HUES64 (cell line): ENCODE results near the gene NSUN3. TPM values are rescaled to one million over a fixed set of nuclear protein-coding genes. Genes with fewer than 3 reads are reported as not detected.
A peak's percentile ranks its signal among the peaks of the same experiment; 100 is the strongest.
"Not testable (repeated sequence)": the region's sequence is repeated elsewhere in the genome, so short reads cannot be mapped to it uniquely, and the experiment has no call there.

Source experiments
- H3K27ac ChIP-seq: 2 replicates; pipeline ENCODE4 v1.7.0; 2013; ENCODE audit warnings: low read depth, low read length, inconsistent platforms
- H3K27me3 ChIP-seq: 2 replicates; pipeline ENCODE4 v1.6.1; 2013; ENCODE audit warnings: mild to moderate bottlenecking, low read length; ENCODE audit not compliant: insufficient read depth
- H3K36me3 ChIP-seq: 2 replicates; pipeline ENCODE4 v1.6.1; 2013; ENCODE audit warnings: mild to moderate bottlenecking, low read length; ENCODE audit not compliant: insufficient read depth
- H3K4me1 ChIP-seq: 2 replicates; pipeline ENCODE4 v1.6.1; 2013; ENCODE audit warnings: mild to moderate bottlenecking, low read length, moderate library complexity; ENCODE audit not compliant: insufficient read depth
- H3K4me3 ChIP-seq: 2 replicates; pipeline ENCODE4 v1.5.1; 2013; ENCODE audit warnings: mild to moderate bottlenecking, low read length, moderate library complexity
- H3K9ac ChIP-seq: 2 replicates; pipeline ENCODE4 v1.6.1; 2013; ENCODE audit warnings: mild to moderate bottlenecking, low read depth, low read length
- H3K9me3 ChIP-seq: 2 replicates; pipeline ENCODE4 v1.6.1; 2013; ENCODE audit warnings: low read depth, low read length; ENCODE audit not compliant: insufficient read depth
- WGBS: fragments of 150-250, 120-280 bp; methylation state at CpG from one replicate; pipeline ENCODE4 v1.1.7; 2013; ENCODE audit warnings: missing lambda C conversion rate; 5-methylcytosine and 5-hydroxymethylcytosine counted together
- polyA plus RNA-seq, 2 experiments: library from polyadenylated mRNA; stranded (reverse); fragments of 50-300 nt; gene quantifications; one replicate each; pipeline ENCODE4 v1.2.3, GENCODE V29; 2013

The NSUN3 gene
- 6.5 TPM for polyA plus RNA-seq (2013, experiment 1 of 2)
- 7.7 TPM for polyA plus RNA-seq (2013, experiment 2 of 2)

- peaks cover 4% of the 10 kb centered on the region for H3K4me1 ChIP-seq
- H3K4me3 ChIP-seq = peak within 1 kb of the TSS; percentile 94
- H3K27ac ChIP-seq = peak within 1 kb of the TSS; percentile 97
- peak within 1 kb of the TSS; percentile 99 for H3K9ac ChIP-seq
- H3K9me3 ChIP-seq = no peaks in the 10 kb centered on the region
- no peaks in the 10 kb centered on the region for H3K27me3 ChIP-seq
- peaks cover 8% of the 10 kb centered on the region; the same call in 1 of the 2 replicates for H3K36me3 ChIP-seq
- 1% methylated on average over 52 of the region's 52 CpGs for WGBS
Observed at GRCh38 chr3:94062513-94063404, at the start of gene NSUN3, which contains the start of gene DHFR2. Gene NSUN3, plus strand, starts transcription at chr3:94063061. Its CDS starts 66 bp downstream, at chr3:94063127. Gene DHFR2, minus strand, starts transcription at chr3:94062916. Its CDS starts 1,405 bp downstream, at chr3:94061511.

- Histone ChIP-seq H3K9me3 (no peaks in the 10 kb centered on the region), H3K9ac (no peak overlapping the region), H3K4me1 (no peaks in the 10 kb centered on the region), H3K4me3 (no peak overlapping the region), H3K27me3 (no peaks in the 10 kb centered on the region), H3K36me3 (no peaks in the 10 kb centered on the region), H3K27ac (no peak overlapping the region)
- no CpG with 5 or more reads among the region's 1 CpG for WGBS
Observed at GRCh38 chr3:94015025-94015424, 47.8 kb upstream of the NSUN3 start.

DNA sequence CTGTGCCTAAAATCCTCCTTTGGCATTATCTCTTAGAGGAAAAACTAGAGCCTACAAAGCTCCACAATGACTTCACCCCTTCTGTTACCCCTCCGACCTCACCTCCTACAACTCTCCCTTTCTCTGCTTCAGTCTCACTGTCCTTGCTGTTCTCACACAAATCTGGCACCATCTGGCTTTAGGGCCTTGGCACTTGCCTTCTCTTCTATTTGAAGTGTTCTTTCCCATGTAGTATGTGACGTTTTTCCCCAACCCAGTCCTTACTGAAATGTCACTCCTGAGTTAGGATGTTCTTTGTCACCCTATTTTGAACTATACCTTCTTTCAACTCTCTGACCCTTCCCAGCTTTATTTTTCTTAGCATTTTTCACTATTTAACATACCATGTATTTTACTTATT is 43.2 kb upstream of the NSUN3 start:
- H3K9me3 ChIP-seq = no peaks in the 10 kb centered on the region
- no peaks in the 10 kb centered on the region for H3K4me1 ChIP-seq
- H3K4me3 ChIP-seq = no peak overlapping the region
- H3K36me3 ChIP-seq = 0 out of 2 replicates have a peak, but pooled peaks cover 2% of the 10 kb centered on the region
- no peak overlapping the region for H3K9ac ChIP-seq
- WGBS = 87% methylated on average over 2 of the region's 2 CpGs
- no peak overlapping the region for H3K27ac ChIP-seq
- no peaks in the 10 kb centered on the region for H3K27me3 ChIP-seq

DNA sequence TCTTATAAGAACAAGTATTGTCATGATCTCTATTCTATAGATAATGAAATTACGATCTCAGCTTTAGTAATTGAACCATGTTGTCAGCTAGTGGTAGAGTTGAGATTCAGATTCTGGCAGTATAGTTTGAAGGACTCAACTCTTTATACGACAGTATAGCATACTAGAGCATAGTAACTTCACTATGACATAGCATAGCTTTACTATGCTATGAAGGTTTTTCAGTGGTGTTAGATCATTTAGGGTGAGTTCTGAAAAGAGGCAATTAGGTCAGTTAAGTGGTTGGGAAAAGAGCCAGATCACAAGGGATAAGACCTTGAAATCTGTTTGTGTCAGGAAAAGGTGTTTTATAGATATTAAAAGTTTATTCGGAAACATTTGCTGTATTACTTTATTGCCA is 42.6 kb upstream of the NSUN3 start:
- Histone ChIP-seq H3K36me3 (0 out of 2 replicates have a peak, but pooled peaks cover 2% of the 10 kb centered on the region), H3K27ac (no peak overlapping the region), H3K9ac (no peak overlapping the region), H3K27me3 (no peaks in the 10 kb centered on the region), H3K4me3 (no peak overlapping the region), H3K9me3 (no peaks in the 10 kb centered on the region), H3K4me1 (no peaks in the 10 kb centered on the region)
- WGBS = 100% methylated on average over 2 of the region's 3 CpGs

- Histone ChIP-seq H3K4me1 (peaks cover 7% of the 10 kb centered on the region; the same call in 1 of the 2 replicates), H3K27ac (no peak overlapping the region), H3K4me3 (no peak overlapping the region), H3K9me3 (no peaks in the 10 kb centered on the region), H3K36me3 (0 out of 2 replicates have a peak, but pooled peaks cover 2% of the 10 kb centered on the region), H3K27me3 (no peaks in the 10 kb centered on the region), H3K9ac (no peak overlapping the region)
- WGBS = 100% methylated on average over 2 of the region's 3 CpGs
Observed at GRCh38 chr3:94024385-94024784, 38.5 kb upstream of the NSUN3 start.

DNA sequence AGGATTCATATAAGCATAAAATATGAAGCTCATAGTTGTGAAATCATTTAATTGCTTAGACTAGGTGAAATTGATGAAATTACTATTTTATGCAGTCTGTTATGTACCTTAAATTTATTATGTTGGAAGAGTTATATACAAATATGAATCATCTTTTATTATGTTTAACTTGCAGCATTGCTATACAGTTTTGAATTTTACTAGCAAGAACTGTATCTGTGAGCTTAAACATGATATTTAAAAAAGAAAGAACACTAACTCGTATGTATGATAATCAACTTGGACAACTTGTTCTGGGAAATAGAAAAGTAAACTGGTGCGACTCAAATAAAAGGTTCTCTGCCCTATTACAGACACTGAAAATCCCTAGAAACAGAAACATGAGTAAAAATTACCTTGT is 36.2 kb upstream of the NSUN3 start:
- Histone ChIP-seq H3K36me3 (no peaks in the 10 kb centered on the region), H3K4me3 (no peak overlapping the region), H3K27ac (no peak overlapping the region), H3K27me3 (no peaks in the 10 kb centered on the region), H3K9me3 (no peaks in the 10 kb centered on the region), H3K9ac (no peak overlapping the region), H3K4me1 (peaks cover 7% of the 10 kb centered on the region; the same call in 1 of the 2 replicates)
- no CpG with 5 or more reads among the region's 2 CpGs for WGBS

- H3K27me3 ChIP-seq = no peaks in the 10 kb centered on the region
- peaks cover 7% of the 10 kb centered on the region; the same call in 1 of the 2 replicates for H3K4me1 ChIP-seq
- H3K9ac ChIP-seq = 0 out of 2 replicates have a peak within 1 kb of the TSS, but pooled peaks have one; percentile 31
- no peak within 1 kb of the TSS for H3K4me3 ChIP-seq
- 97% methylated on average over 7 of the region's 8 CpGs for WGBS
- no peaks in the 10 kb centered on the region for H3K36me3 ChIP-seq
- no peak within 1 kb of the TSS for H3K27ac ChIP-seq
- no peaks in the 10 kb centered on the region for H3K9me3 ChIP-seq
Observed at GRCh38 chr3:94028093-94028837, 34.6 kb upstream of the NSUN3 start, which contains the start of gene STX19. Gene STX19, minus strand, starts transcription at chr3:94028597. Its CDS starts 13,328 bp downstream, at chr3:94015269.

- H3K4me3 ChIP-seq = no peak overlapping the region
- H3K27me3 ChIP-seq = no peaks in the 10 kb centered on the region
- no peak overlapping the region for H3K27ac ChIP-seq
- WGBS = 79% methylated on average over 2 of the region's 3 CpGs
- H3K4me1 ChIP-seq = no peaks in the 10 kb centered on the region
- no peaks in the 10 kb centered on the region for H3K9me3 ChIP-seq
- no peak overlapping the region for H3K9ac ChIP-seq
- peaks cover 19% of the 10 kb centered on the region for H3K36me3 ChIP-seq
Observed at GRCh38 chr3:94036909-94037507, 25.9 kb upstream of the NSUN3 start.

DNA sequence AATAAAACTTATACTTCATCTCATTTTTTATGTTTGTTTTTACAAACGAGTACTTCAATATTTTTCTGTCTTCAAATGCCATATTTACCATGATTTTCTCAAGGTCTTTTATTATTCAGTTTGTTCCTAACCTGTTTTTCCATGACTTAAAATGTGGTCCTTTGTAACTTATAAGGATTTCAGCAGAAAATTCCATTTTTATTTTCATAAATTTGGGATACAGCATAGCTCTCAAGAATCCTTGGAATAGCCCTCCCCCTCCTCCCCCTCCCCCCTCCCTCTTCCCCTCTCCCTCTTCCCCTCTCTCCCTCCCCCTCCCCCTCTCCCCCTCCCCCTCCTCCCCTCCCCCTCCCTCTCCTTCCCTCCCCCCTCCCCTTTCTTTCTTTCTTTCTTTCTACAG is 19.6 kb upstream of the NSUN3 start:
- peaks cover 33% of the 10 kb centered on the region for H3K36me3 ChIP-seq
- WGBS = 88% methylated on average over 1 of the region's 1 CpG
- no peaks in the 10 kb centered on the region for H3K27me3 ChIP-seq
- no peak overlapping the region for H3K4me3 ChIP-seq
- no peak overlapping the region for H3K27ac ChIP-seq
- H3K9me3 ChIP-seq = peaks cover 16% of the 10 kb centered on the region; the same call in 1 of the 2 replicates
- H3K4me1 ChIP-seq = no peaks in the 10 kb centered on the region
- H3K9ac ChIP-seq = no peak overlapping the region

DNA sequence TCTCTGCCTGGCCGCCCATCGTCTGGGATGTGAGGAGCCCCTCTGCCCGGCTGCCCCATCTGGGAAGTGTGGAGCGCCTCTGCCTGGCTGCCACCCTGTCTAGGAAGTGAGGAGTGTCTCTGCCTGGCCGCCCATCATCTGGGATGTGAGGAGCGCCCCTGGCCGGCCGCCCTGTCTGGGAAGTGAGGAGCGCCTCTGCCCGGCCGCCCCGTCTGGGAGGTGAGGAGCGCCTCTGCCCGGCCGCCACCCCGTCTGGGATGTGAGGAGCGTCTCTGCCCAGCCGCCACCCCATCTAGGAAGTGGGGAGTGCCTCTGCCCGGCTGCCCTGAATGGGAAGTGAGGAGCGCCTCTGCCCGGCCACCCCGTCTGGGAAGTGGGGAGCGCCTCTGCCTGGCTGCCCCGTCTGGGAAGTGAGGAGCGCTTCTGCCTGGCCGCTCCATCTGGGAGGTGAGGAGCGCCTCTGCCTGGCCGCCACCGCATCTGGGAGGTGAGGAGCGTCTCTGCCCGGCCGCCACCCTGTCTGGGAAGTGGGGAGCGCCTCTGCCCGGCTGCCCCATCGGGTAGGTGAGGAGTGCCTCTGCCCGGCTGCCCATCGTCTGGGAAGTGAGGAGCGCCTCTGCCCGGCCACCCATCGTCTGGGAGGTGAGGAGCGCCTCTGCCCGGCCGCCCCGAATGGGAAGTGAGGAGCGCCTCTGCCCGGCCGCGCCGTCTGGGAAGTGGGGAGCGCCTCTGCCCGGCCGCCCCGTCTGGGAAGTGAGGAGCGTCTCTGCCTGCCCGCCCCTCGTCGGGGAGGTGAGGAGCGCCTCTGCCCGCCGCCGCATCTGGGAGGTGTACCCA is 18.5 kb upstream of the NSUN3 start:
- not testable (repeated sequence) for H3K4me3 ChIP-seq, H3K27me3 ChIP-seq, H3K27ac ChIP-seq, H3K9ac ChIP-seq, H3K4me1 ChIP-seq
- H3K9me3 ChIP-seq = peaks cover 16% of the 10 kb centered on the region; the same call in 1 of the 2 replicates
- peaks cover 30% of the 10 kb centered on the region for H3K36me3 ChIP-seq
- WGBS = 97% methylated on average over 61 of the region's 61 CpGs
